ENCODE results near the gene CCDC171. TPM values are rescaled to one million over a fixed set of nuclear protein-coding genes. Genes with fewer than 3 reads are reported as not detected.
"Not testable (repeated sequence)": the region's sequence is repeated elsewhere in the genome, so short reads cannot be mapped to it uniquely, and the experiment has no call there.

The CCDC171 gene
- total RNA-seq, 2 donors from 2014 or later, result 4.9 to 6.0 TPM

DNA sequence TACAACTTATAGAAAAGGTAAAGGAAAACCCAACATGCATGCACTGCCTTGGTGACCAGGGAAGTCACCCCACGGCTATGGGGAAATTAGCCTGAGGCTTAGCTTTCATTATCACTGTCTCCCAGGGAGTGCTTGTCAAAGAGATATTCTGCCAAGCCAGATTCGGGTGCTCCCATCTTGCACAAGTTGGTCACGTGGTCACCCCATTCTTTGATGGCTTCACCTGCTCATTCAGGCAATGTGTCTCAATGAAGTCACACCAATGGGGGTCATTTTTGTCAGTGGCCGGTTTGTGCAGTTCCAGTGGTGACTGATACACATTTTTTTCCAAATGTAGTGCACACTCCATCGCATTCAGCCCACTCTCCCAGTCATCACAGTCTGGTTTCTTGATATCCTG is 25.8 kb upstream of the CCDC171 start:
- peaks cover 18% of the 10 kb centered on the region for H3K4me1 Mint-ChIP-seq (ENCODE audit: low read depth)
- not testable (repeated sequence) for H3K36me3 Mint-ChIP-seq (ENCODE audit: insufficient read depth in 2 of 2); DNase-seq; H3K27ac Mint-ChIP-seq; H3K4me3 Mint-ChIP-seq; H3K9me3 Mint-ChIP-seq; H3K27me3 Mint-ChIP-seq (ENCODE audit: low read depth); ATAC-seq (replicated peaks in 1 of 2)

DNA sequence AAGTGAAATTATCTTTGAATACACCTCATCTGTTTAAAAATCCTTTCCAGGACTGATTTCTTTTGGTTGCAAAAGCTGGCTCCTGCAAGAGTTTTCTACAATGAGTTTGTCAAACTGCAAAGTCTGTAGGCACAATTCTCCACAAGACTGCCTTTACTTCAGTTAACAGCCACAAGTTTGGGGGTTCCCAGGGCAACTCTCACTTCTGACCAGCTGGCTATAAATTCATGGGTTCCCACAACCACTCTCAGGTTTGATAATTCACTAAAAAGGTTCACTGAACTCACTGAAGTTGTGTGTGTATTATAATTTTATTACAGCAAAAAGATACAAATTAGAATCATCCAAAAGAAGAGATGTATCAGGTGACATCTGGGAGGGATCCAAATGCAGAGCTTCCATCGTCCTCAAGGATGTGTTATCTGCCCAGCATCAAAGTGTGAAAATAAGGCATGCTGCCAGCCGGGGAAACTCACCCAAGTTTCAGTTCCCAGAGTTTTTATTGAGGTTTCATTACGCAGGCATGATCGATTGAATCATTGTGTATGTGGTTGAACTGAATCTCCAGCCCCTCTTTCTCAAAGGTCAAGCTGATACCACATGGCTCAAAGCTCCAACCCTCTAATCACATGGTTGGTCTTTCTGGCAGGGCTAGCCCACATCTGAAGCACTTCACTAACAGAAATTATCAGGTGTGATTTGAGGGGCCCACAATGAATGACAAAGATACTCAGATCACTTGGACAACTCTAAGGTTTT is 23.1 kb upstream of the CCDC171 start:
- no peak for DNase-seq
- peak in 1 of 2 donors; percentile 9 for ATAC-seq (replicated peaks in 1 of 2)
- Mint-ChIP-seq H3K4me1 (ENCODE audit: low read depth) (peaks cover 8% of the 10 kb centered on the region), H3K4me3 (no peak overlapping the region), H3K27me3 (ENCODE audit: low read depth) (no peaks in the 10 kb centered on the region), H3K36me3 (ENCODE audit: insufficient read depth in 2 of 2) (no peaks in the 10 kb centered on the region), H3K27ac (no peak overlapping the region), H3K9me3 (no peaks in the 10 kb centered on the region)

DNA sequence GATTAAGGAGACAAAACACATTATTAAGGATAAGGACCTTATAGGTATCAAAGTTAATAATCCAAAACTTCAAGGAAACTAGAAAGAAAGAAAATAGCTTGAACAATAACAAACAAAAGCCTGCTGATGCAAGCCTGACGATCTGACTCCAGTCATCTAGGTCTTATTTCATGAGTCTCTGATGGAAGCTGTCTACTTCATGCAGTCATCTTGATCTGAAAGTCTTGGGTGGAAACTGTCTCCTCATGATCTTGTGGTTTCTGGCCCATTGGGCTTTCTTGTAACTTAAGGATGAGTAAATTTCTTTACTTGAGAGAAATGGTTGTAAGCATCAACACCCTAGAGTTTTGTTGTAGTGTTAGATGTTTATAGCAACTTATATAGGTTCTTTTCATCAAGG is 21.5 kb upstream of the CCDC171 start:
- Mint-ChIP-seq H3K4me1 (ENCODE audit: low read depth) (peaks cover 8% of the 10 kb centered on the region), H3K27me3 (ENCODE audit: low read depth) (no peaks in the 10 kb centered on the region), H3K9me3 (no peaks in the 10 kb centered on the region), H3K27ac (peak overlapping the region; percentile 81), H3K4me3 (peak overlapping the region in 1 of 2 donors; percentile 55), H3K36me3 (ENCODE audit: insufficient read depth in 2 of 2) (no peaks in the 10 kb centered on the region)
- DNase-seq (peak in 1 of 2 donors; percentile 12), ATAC-seq (replicated peaks in 1 of 2) (peak; percentile 81 to 91)

DNA sequence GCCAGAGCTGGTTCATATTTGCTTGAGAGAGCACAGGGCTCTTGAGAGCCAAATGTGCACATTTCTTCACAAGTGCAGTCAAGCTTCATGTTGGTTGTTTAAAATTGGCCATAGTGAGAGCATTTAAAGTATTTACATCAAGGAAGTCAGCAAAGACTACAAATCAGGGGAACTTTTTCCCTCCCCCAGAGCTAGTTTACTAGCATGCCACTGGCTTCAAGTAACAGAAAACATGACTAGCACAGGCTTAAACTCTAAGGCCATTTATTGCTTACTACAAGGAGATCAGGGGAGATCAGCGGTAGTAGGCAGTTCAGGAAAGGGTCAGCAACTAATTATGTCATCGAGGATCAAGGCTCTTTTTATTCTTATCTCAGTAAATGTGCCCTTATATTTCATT is 11.0 kb upstream of the CCDC171 start:
- no peaks in the 10 kb centered on the region for H3K4me1 Mint-ChIP-seq (ENCODE audit: low read depth)
- H3K27ac Mint-ChIP-seq, result no peak overlapping the region
- ATAC-seq (replicated peaks in 1 of 2) (no peak), DNase-seq (no peak)
- no peaks in the 10 kb centered on the region for H3K9me3 Mint-ChIP-seq
- H3K4me3 Mint-ChIP-seq, result no peak overlapping the region
- H3K36me3 Mint-ChIP-seq (ENCODE audit: insufficient read depth in 2 of 2), result no peaks in the 10 kb centered on the region
- no peaks in the 10 kb centered on the region for H3K27me3 Mint-ChIP-seq (ENCODE audit: low read depth)

DNA sequence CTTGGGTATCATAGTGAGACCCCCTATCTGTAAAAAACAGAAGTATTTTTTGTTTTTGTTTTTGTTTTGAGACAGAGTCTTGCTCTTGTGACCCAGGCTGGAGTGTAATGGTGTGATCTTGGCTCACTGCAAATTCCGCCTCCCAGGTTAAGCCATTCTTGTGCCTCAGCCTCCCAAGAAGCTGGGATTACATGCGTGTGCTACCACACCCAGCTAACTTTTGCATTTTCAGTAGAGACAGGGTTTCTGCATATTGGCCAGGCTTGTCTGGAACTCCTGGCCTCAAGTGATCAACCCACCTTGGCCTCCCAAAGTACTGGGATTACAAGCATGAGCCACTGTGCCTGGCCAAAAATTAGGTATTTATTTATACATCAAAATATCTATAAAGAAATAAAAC is 10.2 kb upstream of the CCDC171 start:
- ATAC-seq (replicated peaks in 1 of 2) (no peak), DNase-seq (no peak)
- Mint-ChIP-seq H3K4me3 (no peak overlapping the region), H3K4me1 (ENCODE audit: low read depth) (no peaks in the 10 kb centered on the region), H3K27ac (no peak overlapping the region), H3K36me3 (ENCODE audit: insufficient read depth in 2 of 2) (no peaks in the 10 kb centered on the region), H3K9me3 (no peaks in the 10 kb centered on the region), H3K27me3 (ENCODE audit: low read depth) (no peaks in the 10 kb centered on the region)

DNA sequence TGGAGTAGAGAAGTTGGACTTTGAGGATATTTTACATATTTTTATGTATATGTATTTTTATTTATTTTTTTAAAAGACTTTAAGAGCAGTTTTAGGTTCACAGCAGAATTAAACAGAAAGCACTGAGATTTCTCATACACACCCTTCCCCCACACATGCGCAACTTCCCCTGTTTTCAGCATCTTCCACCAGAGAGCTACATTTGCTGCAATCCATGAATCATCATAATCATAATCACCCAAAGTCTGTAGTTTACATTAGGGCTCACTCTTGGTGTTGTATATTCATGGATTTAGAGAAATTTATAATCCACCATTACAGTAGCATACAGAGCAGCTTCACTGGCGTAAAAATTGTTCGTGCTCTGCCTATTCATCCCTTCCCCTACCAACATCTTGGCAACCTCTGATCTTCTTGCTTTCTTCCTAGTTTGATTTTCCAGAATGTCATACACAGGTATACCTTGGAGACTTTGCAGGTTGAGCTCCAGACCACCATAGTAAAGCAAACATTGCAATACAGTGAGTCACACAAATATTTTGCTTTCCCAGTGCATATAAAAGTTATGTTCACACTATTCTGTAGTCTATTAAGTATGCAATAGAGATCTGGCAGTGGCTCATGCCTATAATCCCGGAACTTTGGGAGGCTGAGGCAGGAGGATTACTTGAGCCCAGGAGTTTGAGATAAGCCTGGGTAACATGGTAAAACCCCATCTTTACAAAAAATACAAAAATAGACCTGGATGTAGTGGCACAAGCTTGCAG is 9.6 kb upstream of the CCDC171 start:
- H3K9me3 Mint-ChIP-seq, result no peaks in the 10 kb centered on the region
- H3K36me3 Mint-ChIP-seq (ENCODE audit: insufficient read depth in 2 of 2), result no peaks in the 10 kb centered on the region
- H3K4me1 Mint-ChIP-seq (ENCODE audit: low read depth), result no peaks in the 10 kb centered on the region
- no peaks in the 10 kb centered on the region for H3K27me3 Mint-ChIP-seq (ENCODE audit: low read depth)
- ATAC-seq (replicated peaks in 1 of 2) (no peak), DNase-seq (no peak)
- H3K27ac Mint-ChIP-seq, result no peak overlapping the region
- H3K4me3 Mint-ChIP-seq, result no peak overlapping the region

DNA sequence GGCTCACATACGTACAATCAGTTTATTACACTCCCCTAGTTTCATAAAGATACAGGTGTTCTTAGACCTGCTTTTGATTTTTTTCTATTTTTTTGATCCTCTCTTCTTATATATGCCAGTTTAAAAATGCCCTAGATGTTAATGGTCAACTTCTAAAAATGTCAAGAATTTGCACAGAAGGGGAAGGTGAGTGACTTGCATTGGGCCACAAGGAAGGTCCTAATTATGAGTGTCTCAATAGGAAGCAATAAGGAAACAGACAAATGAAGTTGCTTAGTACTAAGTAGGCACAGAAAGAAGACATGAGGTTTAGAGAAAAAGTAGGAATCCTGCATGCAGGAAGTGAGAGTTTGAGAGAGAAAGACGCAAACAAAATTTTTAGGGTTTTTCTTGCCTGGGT is 3.2 kb upstream of the CCDC171 start:
- Mint-ChIP-seq H3K27me3 (ENCODE audit: low read depth) (no peaks in the 10 kb centered on the region), H3K4me3 (no peak overlapping the region), H3K36me3 (ENCODE audit: insufficient read depth in 2 of 2) (no peaks in the 10 kb centered on the region), H3K9me3 (no peaks in the 10 kb centered on the region), H3K27ac (no peak overlapping the region), H3K4me1 (ENCODE audit: low read depth) (peaks cover 21% of the 10 kb centered on the region)
- no peak for DNase-seq
- no peak for ATAC-seq (replicated peaks in 1 of 2)

DNA sequence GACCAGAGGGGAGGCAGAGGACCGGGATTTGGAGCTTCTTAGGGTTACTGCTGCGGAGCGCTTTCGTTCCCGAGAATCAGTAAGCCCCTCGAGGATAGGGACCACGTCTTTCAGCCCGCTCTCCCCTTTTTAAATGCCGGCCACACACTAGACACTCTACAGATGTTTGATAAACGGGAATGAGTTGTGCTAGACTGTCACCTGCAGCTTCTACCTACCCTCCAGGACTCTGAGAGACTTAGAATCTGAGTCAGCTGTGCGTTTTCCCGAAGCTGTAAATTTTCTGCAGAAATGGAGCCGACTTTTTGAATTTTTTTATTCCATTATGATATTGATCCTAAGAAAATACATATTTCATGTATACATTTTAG is 670 bp downstream of the CCDC171 start:
- H3K27me3 Mint-ChIP-seq (ENCODE audit: low read depth), result no peaks in the 10 kb centered on the region
- DNase-seq (no peak), ATAC-seq (replicated peaks in 1 of 2) (peak; percentile 3 to 16)
- peaks cover 0 to 2% of the 10 kb centered on the region in 2 donors for H3K9me3 Mint-ChIP-seq
- no peaks in the 10 kb centered on the region for H3K36me3 Mint-ChIP-seq (ENCODE audit: insufficient read depth in 2 of 2)
- no peak overlapping the region for H3K27ac Mint-ChIP-seq
- H3K4me3 Mint-ChIP-seq, result peak overlapping the region; percentile 93 to 96
- H3K4me1 Mint-ChIP-seq (ENCODE audit: low read depth), result peaks cover 21% of the 10 kb centered on the region

DNA sequence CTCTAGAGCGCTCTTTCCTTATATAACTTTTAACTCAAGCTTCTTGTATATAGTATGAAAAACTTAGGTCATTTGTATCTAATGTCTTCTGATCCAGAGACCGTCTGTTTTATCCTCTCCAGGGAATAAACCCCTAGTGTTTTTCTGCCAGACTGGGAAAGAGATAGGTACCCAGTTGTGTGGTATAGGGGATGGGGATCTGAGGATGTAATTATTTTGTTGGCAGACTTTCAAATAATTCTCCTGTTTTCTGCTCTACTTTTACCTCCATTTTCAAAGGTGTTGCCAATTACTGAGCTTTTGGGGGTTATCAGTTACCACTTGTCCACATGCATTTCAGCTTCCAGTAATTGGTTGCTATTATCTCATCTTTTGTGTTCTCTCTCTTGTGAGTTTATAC is 17.9 kb downstream of the CCDC171 start:
- ATAC-seq (replicated peaks in 1 of 2), result no peak
- H3K9me3 Mint-ChIP-seq, result no peaks in the 10 kb centered on the region
- H3K4me3 Mint-ChIP-seq, result no peak overlapping the region
- H3K27ac Mint-ChIP-seq, result no peak overlapping the region
- H3K36me3 Mint-ChIP-seq (ENCODE audit: insufficient read depth in 2 of 2), result no peaks in the 10 kb centered on the region
- no peaks in the 10 kb centered on the region for H3K4me1 Mint-ChIP-seq (ENCODE audit: low read depth)
- H3K27me3 Mint-ChIP-seq (ENCODE audit: low read depth), result no peaks in the 10 kb centered on the region
- DNase-seq, result no peak

DNA sequence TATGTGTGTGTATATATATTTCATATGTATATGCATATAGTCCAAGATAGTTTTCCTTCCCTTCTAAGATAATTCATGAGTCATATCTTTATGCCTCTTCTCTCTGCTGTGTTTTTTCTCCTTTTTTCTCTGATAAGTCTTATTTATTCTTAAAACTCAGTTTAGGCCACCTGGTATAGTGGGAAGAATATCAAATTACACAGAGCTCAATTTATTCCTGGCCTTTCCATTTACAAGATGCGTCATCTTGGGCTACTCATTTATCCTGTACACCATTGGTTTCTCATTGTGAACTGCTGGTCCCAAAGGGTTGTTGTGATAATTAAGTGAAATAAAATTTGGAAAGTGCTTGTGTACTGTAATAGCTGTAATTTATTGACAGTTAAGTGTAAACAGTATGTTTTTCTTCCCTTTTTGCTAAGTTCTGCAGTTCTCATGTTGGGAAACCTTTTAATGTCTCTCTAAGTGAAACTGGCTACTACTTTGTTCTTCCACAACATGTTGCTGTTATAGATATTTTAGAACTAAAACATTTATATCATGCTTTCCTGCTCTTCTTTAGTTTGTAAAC is 19.4 kb downstream of the CCDC171 start:
- no peak overlapping the region for H3K27ac Mint-ChIP-seq
- H3K36me3 Mint-ChIP-seq (ENCODE audit: insufficient read depth in 2 of 2), result no peaks in the 10 kb centered on the region
- H3K27me3 Mint-ChIP-seq (ENCODE audit: low read depth), result no peaks in the 10 kb centered on the region
- H3K9me3 Mint-ChIP-seq, result no peaks in the 10 kb centered on the region
- H3K4me3 Mint-ChIP-seq, result no peak overlapping the region
- DNase-seq, result no peak
- H3K4me1 Mint-ChIP-seq (ENCODE audit: low read depth), result no peaks in the 10 kb centered on the region
- ATAC-seq (replicated peaks in 1 of 2), result no peak

DNA sequence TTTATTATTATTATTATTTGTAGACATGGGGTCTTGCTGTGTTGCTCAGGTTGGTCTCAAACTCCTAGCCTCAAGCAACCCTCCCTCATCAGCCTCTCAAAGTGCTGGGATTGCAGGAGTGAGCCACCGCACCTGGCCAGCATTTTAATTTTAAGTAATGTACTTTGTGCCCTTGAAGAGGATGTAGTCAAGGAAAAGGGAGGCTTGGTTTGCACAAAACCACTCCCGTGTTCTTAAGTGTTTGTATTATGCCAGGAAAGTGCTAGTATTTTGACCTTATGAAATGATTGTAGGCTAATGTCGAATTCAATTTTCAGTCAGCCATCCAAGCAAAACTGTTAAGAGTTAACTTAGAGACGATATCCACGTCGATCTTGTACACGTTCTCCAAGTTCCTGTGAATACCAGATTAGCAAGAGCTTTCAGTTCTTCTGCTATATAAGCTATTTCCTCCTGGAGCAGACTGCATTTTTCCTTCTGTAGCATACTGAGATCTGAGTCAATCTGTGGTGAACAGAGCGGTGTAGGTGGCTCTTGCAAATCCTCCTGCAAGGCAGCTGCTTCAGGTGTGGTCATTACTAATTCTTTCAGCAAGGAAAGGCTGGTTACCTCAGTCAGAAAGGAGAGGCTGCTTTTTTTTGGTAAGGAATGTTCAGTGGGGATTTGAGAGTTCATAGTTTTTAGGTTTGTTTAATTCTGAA is 23.7 kb downstream of the CCDC171 start:
- peaks cover 1 to 2% of the 10 kb centered on the region in 2 donors for H3K36me3 Mint-ChIP-seq (ENCODE audit: insufficient read depth in 2 of 2)
- no peaks in the 10 kb centered on the region for H3K9me3 Mint-ChIP-seq
- ATAC-seq (replicated peaks in 1 of 2) (no peak), DNase-seq (no peak)
- no peaks in the 10 kb centered on the region for H3K4me1 Mint-ChIP-seq (ENCODE audit: low read depth)
- H3K27me3 Mint-ChIP-seq (ENCODE audit: low read depth), result no peaks in the 10 kb centered on the region
- H3K27ac Mint-ChIP-seq, result no peak overlapping the region
- H3K4me3 Mint-ChIP-seq, result no peak overlapping the region

DNA sequence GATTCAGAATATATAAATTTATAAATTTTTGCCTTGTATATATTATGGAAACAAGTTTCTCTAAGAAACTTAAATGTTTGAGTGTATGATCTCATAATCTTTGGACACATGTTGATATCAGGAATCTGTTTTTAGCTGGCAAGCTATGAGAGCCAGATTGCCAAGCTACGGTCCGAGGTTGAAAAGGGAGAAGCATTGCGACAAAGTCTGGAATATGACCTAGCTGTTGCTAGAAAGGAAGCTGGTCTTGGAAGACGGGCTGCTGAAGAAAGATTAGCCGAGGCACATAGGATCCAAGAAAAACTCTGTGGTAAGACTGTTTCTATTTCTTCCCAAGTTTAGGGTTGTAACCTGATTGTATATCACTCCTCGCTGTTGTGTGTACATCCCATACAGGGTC is 25.9 kb downstream of the CCDC171 start:
- Mint-ChIP-seq H3K36me3 (ENCODE audit: insufficient read depth in 2 of 2) (peaks cover 1 to 2% of the 10 kb centered on the region in 2 donors), H3K9me3 (peaks cover 0 to 2% of the 10 kb centered on the region in 2 donors), H3K27me3 (ENCODE audit: low read depth) (no peaks in the 10 kb centered on the region), H3K4me1 (ENCODE audit: low read depth) (no peaks in the 10 kb centered on the region), H3K4me3 (no peak overlapping the region), H3K27ac (no peak overlapping the region)
- ATAC-seq (replicated peaks in 1 of 2) (no peak), DNase-seq (no peak)

DNA sequence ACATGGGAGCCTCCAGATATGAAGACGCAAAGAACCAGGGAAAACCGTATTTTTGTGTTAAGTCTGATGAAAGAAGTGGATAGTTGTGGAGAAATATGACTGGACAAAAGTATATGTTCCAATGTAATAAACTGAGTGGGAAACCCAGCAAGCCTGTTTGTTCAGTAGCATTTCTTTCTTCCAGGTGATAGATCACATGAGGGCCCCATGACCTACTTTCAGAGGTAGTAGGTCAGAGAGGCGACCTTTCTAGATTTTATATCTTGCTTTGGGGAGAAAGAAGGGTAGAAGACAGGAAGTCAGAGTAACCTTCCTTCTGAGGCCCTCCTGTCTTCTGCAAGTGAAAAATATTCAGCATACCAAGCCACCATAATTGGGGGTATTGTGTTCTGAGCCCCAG is 31.5 kb downstream of the CCDC171 start:
- H3K27ac Mint-ChIP-seq, result no peak overlapping the region
- H3K9me3 Mint-ChIP-seq, result peaks cover 0 to 2% of the 10 kb centered on the region in 2 donors
- H3K4me1 Mint-ChIP-seq (ENCODE audit: low read depth), result peaks cover 6% of the 10 kb centered on the region
- H3K27me3 Mint-ChIP-seq (ENCODE audit: low read depth), result no peaks in the 10 kb centered on the region
- no peak overlapping the region for H3K4me3 Mint-ChIP-seq
- DNase-seq (no peak), ATAC-seq (replicated peaks in 1 of 2) (no peak)
- H3K36me3 Mint-ChIP-seq (ENCODE audit: insufficient read depth in 2 of 2), result peaks cover 1 to 2% of the 10 kb centered on the region in 2 donors
